ENCODE measurements around the gene CDK5RAP1.
"Not testable (repeated sequence)": the region's sequence is repeated elsewhere in the genome, so short reads cannot be mapped to it uniquely, and the experiment has no call there.

Gene CDK5RAP1

GRCh38 chr20:33394718-33395117, 6.6 kb downstream of the CDK5RAP1 start:
- H3K27me3 ChIP-seq = no peaks in the 10 kb centered on the region
- no peak for TF ChIP-seq CTCF (IDR thresholded peaks at IDR 0.05)
- peaks cover 2 to 4% of the 10 kb centered on the region in 2 experiments for H3K4me1 ChIP-seq (ENCODE audit: control insufficient read depth in 1 of 2, insufficient read depth in 1 of 2, low read depth in 1 of 2, low read length in 1 of 2)
- peaks cover 47% of the 10 kb centered on the region for H3K36me3 ChIP-seq
- no peaks in the 10 kb centered on the region for H3K9me3 ChIP-seq
- H3K4me3 ChIP-seq (ENCODE audit: low read depth in 1 of 2, low read length in 1 of 2) = no peak overlapping the region
- H3K27ac ChIP-seq = no peak overlapping the region

DNA sequence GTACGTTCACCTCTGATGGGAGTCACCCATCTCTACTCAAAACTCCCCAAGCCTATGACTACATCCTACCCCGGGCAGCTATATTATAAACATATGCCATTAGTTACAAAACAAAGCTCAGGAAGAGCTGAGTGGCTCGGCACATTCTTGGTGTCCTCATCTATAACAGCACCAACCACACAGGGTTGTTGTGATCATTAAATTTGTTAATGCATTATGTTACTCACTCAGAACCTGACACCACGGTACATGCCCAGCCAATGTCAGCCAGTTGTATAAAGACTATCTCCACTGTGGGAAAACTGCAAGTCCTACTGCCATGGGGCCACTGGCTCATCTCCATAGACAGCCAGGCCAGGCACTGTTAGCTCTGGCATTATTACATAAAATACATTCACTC, 7.7 kb downstream of the CDK5RAP1 start:
- H3K27me3 ChIP-seq = no peaks in the 10 kb centered on the region
- no peaks in the 10 kb centered on the region for H3K4me1 ChIP-seq (ENCODE audit: control insufficient read depth in 1 of 2, insufficient read depth in 1 of 2, low read depth in 1 of 2, low read length in 1 of 2)
- H3K9me3 ChIP-seq = no peaks in the 10 kb centered on the region
- no peak for TF ChIP-seq CTCF (IDR thresholded peaks at IDR 0.05)
- H3K36me3 ChIP-seq = peaks cover 53% of the 10 kb centered on the region
- no peak overlapping the region for H3K27ac ChIP-seq
- no peak overlapping the region for H3K4me3 ChIP-seq (ENCODE audit: low read depth in 1 of 2, low read length in 1 of 2)

- Histone ChIP-seq H3K27ac (no peak overlapping the region), H3K9me3 (no peaks in the 10 kb centered on the region), H3K4me3 (ENCODE audit: low read depth in 1 of 2, low read length in 1 of 2) (no peak overlapping the region), H3K36me3 (peaks cover 62% of the 10 kb centered on the region), H3K4me1 (ENCODE audit: control insufficient read depth in 1 of 2, insufficient read depth in 1 of 2, low read depth in 1 of 2, low read length in 1 of 2) (no peaks in the 10 kb centered on the region), H3K27me3 (no peaks in the 10 kb centered on the region)
- no peak for TF ChIP-seq CTCF (IDR thresholded peaks at IDR 0.05)
Observed at GRCh38 chr20:33391722-33392415, 9.4 kb downstream of the CDK5RAP1 start.

GRCh38 chr20:33389326-33389725, 12.0 kb downstream of the CDK5RAP1 start:
- peaks cover 70% of the 10 kb centered on the region for H3K36me3 ChIP-seq
- not testable (repeated sequence) for H3K4me1 ChIP-seq (ENCODE audit: control insufficient read depth in 1 of 2, insufficient read depth in 1 of 2, low read depth in 1 of 2, low read length in 1 of 2); H3K4me3 ChIP-seq (ENCODE audit: low read depth in 1 of 2, low read length in 1 of 2); H3K9me3 ChIP-seq; H3K27ac ChIP-seq; H3K27me3 ChIP-seq

- H3K27me3 ChIP-seq = no peaks in the 10 kb centered on the region
- no peak overlapping the region for H3K27ac ChIP-seq
- H3K36me3 ChIP-seq = peaks cover 68% of the 10 kb centered on the region
- H3K4me1 ChIP-seq (ENCODE audit: control insufficient read depth in 1 of 2, insufficient read depth in 1 of 2, low read depth in 1 of 2, low read length in 1 of 2) = no peaks in the 10 kb centered on the region
- H3K4me3 ChIP-seq (ENCODE audit: low read depth in 1 of 2, low read length in 1 of 2) = no peak overlapping the region
- no peak for TF ChIP-seq CTCF (IDR thresholded peaks at IDR 0.05)
- no peaks in the 10 kb centered on the region for H3K9me3 ChIP-seq
Observed at GRCh38 chr20:33388268-33388667, 13.1 kb downstream of the CDK5RAP1 start.

DNA sequence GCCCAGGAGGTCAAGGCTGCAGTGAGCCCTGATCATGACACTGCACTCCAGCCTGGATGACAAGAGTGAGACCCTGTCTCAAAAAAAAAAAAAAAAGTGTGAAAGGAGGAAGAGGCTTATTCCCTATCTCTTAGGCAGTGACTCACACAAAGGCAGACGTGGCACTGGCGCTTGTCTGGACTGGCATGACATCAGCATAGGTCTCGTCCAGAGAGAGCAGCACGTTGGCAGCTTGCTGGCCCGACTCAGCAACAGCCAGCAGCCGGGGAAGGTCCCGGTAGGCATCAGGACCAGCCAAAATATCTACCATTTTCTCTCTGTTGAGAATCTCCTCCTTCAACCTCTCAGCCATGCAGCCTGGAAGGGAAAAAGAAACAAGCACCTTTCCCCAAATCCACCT, 14.1 kb downstream of the CDK5RAP1 start:
- Histone ChIP-seq H3K27me3 (no peaks in the 10 kb centered on the region), H3K36me3 (peaks cover 74% of the 10 kb centered on the region), H3K27ac (no peak overlapping the region), H3K4me1 (ENCODE audit: control insufficient read depth in 1 of 2, insufficient read depth in 1 of 2, low read depth in 1 of 2, low read length in 1 of 2) (no peaks in the 10 kb centered on the region), H3K4me3 (ENCODE audit: low read depth in 1 of 2, low read length in 1 of 2) (no peak overlapping the region), H3K9me3 (no peaks in the 10 kb centered on the region)
- no peak for TF ChIP-seq CTCF (IDR thresholded peaks at IDR 0.05)

Measured in neutrophil (primary cell).